ENCODE results near the gene INPP4B. TPM values are rescaled to one million over a fixed set of nuclear protein-coding genes. Genes with fewer than 3 reads are reported as not detected.

INPP4B gene
- total RNA-seq, 2 experiments from 2014 or later = 55.7 to 60.5 TPM

DNA sequence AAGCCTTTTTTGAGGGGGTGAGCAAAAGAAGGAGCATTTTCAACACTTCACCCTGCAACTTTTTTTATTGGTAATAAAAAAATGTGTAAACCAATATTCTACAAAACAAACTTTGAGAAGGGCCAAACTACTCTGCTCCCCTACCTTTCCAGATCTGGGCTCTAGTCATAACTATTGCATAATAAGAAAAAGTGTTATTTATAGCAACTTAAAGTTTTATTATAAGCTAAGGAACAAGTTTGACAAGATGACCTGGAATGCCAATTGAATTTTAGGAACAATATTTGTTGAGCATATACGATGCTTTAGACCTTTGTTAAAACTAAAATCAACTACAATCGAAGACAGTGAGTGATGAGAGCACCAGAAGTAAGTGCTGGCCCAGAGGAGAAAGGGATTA is 800.1 kb downstream of the INPP4B start:
- no peak overlapping the region for H3K4me3 Mint-ChIP-seq
- peaks cover 21% of the 10 kb centered on the region for H3K36me3 Mint-ChIP-seq (ENCODE audit: low read depth)
- no peaks in the 10 kb centered on the region for H3K27me3 Mint-ChIP-seq (ENCODE audit: low read depth)
- no peak overlapping the region for H3K27ac Mint-ChIP-seq
- no peak for DNase-seq
- intact Hi-C loops (cut with micrococcal nuclease) = no loop called here
- H3K9me3 Mint-ChIP-seq = no peaks in the 10 kb centered on the region
- H3K4me1 Mint-ChIP-seq (ENCODE audit: low read depth) = peaks cover 15% of the 10 kb centered on the region
- CTCF ChIA-PET = no interaction called here

DNA sequence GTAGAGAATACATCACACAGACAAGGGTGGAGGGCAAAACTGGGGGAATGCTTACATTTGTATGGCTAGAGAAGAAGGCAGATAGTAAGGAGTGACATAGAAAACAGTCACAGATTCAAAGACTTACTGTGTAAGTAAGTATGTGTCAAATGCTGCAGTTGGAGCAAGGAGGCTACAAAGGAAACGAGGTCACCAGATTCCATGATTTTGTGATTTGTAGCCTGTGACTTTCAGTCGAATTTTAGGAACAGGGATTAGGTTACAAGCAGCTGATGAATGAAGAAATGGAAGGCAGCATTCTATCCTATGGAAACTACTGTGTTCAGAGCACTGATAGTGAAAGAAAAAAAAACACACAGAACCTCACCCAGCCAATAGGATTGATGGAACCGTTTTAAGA is 801.8 kb downstream of the INPP4B start:
- H3K4me3 Mint-ChIP-seq = no peak overlapping the region
- CTCF ChIA-PET = no interaction called here
- no peak overlapping the region for H3K27ac Mint-ChIP-seq
- peaks cover 18% of the 10 kb centered on the region for H3K4me1 Mint-ChIP-seq (ENCODE audit: low read depth)
- no peaks in the 10 kb centered on the region for H3K27me3 Mint-ChIP-seq (ENCODE audit: low read depth)
- H3K9me3 Mint-ChIP-seq = no peaks in the 10 kb centered on the region
- peaks cover 21% of the 10 kb centered on the region for H3K36me3 Mint-ChIP-seq (ENCODE audit: low read depth)
- intact Hi-C loops (cut with micrococcal nuclease) = no loop called here
- DNase-seq = no peak

DNA sequence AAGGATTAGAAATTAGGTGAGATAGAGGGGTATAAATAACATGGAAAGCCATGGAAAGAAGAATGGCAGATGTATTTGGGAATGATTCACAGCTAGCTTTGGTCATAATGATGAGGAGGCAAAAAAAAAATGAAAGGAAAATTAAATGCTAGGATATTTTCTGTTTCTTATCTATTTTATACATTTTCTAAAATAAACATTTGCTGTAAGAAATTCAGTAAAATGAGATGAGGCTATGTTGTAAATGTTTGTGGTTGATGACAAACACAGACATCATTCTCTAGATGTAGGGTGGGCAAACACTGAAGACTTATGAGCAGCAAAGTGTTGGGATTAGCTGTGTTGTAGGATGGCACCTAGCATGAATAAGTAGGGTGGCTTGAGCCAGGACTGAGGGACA is 802.6 kb downstream of the INPP4B start:
- intact Hi-C loops (cut with micrococcal nuclease) = no loop called here
- Mint-ChIP-seq H3K27ac (no peak overlapping the region), H3K4me3 (no peak overlapping the region), H3K36me3 (ENCODE audit: low read depth) (peaks cover 22% of the 10 kb centered on the region), H3K4me1 (ENCODE audit: low read depth) (peaks cover 19% of the 10 kb centered on the region), H3K9me3 (no peaks in the 10 kb centered on the region), H3K27me3 (ENCODE audit: low read depth) (no peaks in the 10 kb centered on the region)
- CTCF ChIA-PET = no interaction called here
- DNase-seq = no peak

DNA sequence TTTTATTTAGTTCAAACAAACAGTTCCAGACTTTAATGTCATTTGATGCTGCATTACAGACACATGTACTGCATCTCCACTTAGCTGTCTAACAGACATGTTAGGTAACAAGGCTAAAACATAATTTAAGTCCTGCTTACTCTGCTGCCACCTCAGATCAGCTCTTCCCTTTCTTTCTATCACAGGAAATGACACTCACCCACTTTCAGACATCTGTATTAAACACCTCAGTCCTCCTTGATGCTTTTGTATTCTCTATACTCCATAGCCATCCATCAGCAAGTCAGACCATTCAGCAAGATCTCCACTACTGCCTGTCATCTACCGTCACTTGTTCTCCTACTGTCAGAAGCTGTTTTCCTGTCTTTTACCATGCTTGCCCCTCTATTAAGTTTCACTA is 804.3 kb downstream of the INPP4B start:
- H3K36me3 Mint-ChIP-seq (ENCODE audit: low read depth) = peaks cover 19% of the 10 kb centered on the region
- no peaks in the 10 kb centered on the region for H3K27me3 Mint-ChIP-seq (ENCODE audit: low read depth)
- no peak for DNase-seq
- intact Hi-C loops (cut with micrococcal nuclease) = no loop called here
- no peaks in the 10 kb centered on the region for H3K9me3 Mint-ChIP-seq
- H3K4me1 Mint-ChIP-seq (ENCODE audit: low read depth) = peaks cover 22% of the 10 kb centered on the region
- H3K4me3 Mint-ChIP-seq = no peak overlapping the region
- peak overlapping the region; percentile 50 for H3K27ac Mint-ChIP-seq
- CTCF ChIA-PET = interaction anchor here (0.6 kb wide), 2 partner anchors 17 to 714 kb away, joined by 3 to 8 read pairs; no protein-coding TSS in a partner anchor

DNA sequence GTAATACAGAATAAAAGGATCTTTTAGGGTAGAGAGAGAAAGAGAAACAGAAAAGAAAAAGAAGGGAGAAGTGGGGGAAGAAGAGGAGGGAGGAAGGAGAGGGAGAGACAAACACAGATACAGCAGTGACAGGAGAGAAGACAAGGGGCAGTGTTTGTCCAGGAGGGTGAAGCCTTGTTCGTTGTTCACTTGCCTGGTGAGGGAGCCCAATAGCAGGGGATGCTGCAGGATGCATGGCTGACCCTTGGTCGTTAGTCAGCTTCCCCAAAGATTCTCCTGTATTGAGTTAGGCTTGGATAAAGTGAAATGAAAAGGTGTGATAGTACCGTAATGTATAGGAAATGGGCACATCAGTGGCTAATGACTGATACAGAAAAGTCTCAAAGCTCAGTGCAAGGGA is 806.1 kb downstream of the INPP4B start:
- no peak overlapping the region for H3K27ac Mint-ChIP-seq
- no peaks in the 10 kb centered on the region for H3K27me3 Mint-ChIP-seq (ENCODE audit: low read depth)
- no peaks in the 10 kb centered on the region for H3K9me3 Mint-ChIP-seq
- intact Hi-C loops (cut with micrococcal nuclease) = no loop called here
- DNase-seq = no peak
- H3K36me3 Mint-ChIP-seq (ENCODE audit: low read depth) = peaks cover 19% of the 10 kb centered on the region
- H3K4me1 Mint-ChIP-seq (ENCODE audit: low read depth) = peaks cover 22% of the 10 kb centered on the region
- CTCF ChIA-PET = no interaction called here
- H3K4me3 Mint-ChIP-seq = no peak overlapping the region

DNA sequence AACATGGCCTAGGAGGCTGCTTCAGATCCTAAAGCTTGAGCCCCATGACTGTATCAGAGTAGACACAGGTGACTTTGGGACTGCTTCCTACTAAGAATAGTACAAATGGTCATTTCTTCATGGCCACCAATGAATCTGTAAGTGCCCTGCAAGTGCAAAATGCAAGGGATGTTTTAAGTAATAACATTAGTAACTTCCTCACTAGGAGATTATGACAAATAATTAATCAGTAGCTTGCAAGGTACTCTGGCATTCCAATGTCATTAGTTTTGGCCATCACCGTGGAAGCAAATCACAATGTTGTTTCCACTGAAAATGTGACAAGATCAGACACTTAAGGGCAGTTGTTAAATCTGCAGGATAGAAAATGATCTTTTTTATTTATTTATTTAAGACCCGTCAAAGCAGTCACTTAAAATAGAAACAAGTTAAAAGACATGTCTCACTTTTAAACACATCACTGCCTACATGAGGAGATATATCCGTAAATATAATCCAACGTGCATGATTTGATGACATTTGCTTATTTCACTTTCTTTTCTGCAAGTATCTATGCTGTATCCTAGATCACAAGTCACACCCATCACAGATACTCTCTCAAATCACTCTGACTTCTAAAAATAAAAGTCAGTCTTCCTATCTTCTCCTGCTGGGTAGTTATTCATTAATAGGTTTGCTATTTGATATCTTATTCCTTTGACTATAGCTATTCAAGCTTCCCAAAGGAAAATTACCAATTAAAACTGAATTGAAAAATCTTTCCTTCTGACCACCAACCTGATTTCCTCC is 809.1 kb downstream of the INPP4B start:
- CTCF ChIA-PET = no interaction called here
- Mint-ChIP-seq H3K4me1 (ENCODE audit: low read depth) (peaks cover 18% of the 10 kb centered on the region), H3K27ac (no peak overlapping the region), H3K4me3 (no peak overlapping the region), H3K36me3 (ENCODE audit: low read depth) (peaks cover 24% of the 10 kb centered on the region), H3K9me3 (no peaks in the 10 kb centered on the region), H3K27me3 (ENCODE audit: low read depth) (no peaks in the 10 kb centered on the region)
- no peak for DNase-seq
- intact Hi-C loops (cut with micrococcal nuclease) = no loop called here

DNA sequence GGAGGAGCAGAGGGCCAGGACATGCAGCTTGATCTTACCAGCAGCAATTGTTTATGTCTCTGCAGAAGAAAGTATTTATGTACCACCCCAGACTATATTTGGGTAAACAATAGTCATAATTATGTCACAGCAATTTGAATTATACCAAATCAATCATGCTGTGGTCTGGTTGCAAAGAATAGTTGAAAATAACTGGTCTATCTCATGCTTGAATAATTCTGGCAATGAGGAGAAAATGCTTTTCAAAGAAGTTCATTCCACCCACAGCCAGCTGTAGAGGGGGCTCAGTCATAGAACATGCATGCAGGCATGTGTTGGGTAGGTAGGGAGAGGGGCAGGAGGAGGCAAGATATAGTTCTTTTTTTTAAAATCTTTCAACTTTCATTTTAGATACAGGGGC is 810.5 kb downstream of the INPP4B start:
- H3K27ac Mint-ChIP-seq = no peak overlapping the region
- no peaks in the 10 kb centered on the region for H3K9me3 Mint-ChIP-seq
- H3K36me3 Mint-ChIP-seq (ENCODE audit: low read depth) = peaks cover 26% of the 10 kb centered on the region
- no peak overlapping the region for H3K4me3 Mint-ChIP-seq
- H3K27me3 Mint-ChIP-seq (ENCODE audit: low read depth) = no peaks in the 10 kb centered on the region
- H3K4me1 Mint-ChIP-seq (ENCODE audit: low read depth) = peaks cover 14% of the 10 kb centered on the region
- CTCF ChIA-PET = no interaction called here
- intact Hi-C loops (cut with micrococcal nuclease) = no loop called here
- no peak for DNase-seq

DNA sequence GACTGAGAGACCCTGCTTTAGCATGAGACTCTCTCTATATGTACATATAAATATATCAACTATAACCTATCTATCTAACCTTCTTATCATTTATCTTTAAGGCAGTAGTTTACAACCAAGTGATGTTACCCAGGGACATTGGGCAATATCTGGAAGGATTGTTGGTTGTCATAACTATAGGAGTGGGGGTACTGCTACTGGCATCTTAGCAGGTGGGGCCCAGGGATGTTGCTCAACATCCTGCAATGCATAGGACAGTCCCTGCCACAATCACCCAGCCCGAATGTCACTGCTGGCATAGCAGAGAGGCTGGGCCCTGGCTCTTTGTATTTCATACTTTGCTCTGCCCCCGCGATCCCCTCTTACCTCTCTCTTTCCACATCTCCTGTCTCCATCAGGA is 812.0 kb downstream of the INPP4B start:
- peaks cover 10% of the 10 kb centered on the region for H3K4me1 Mint-ChIP-seq (ENCODE audit: low read depth)
- no peak overlapping the region for H3K4me3 Mint-ChIP-seq
- no peaks in the 10 kb centered on the region for H3K9me3 Mint-ChIP-seq
- no peak for DNase-seq
- H3K27ac Mint-ChIP-seq = no peak overlapping the region
- no peaks in the 10 kb centered on the region for H3K27me3 Mint-ChIP-seq (ENCODE audit: low read depth)
- intact Hi-C loops (cut with micrococcal nuclease) = no loop called here
- H3K36me3 Mint-ChIP-seq (ENCODE audit: low read depth) = peaks cover 29% of the 10 kb centered on the region
- CTCF ChIA-PET = no interaction called here

DNA sequence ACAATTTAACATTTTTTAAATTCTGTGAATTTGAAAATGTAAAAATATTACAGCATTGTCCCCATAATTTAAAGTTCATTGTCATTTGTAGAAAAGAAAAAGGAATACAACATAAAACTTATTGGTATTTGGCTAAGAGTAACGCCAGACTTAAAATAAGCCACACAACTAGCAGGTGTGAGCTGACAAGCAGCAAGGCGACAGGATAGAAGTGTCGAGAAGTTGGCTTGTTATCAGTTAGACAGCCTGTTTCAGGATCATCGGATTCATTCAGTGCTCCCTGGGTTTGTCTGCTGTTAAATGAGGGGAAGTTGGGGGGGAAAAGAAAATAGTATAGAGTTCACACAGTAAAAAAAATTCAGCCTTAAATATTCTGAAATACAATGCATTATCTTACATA is 816.1 kb downstream of the INPP4B start:
- intact Hi-C loops (cut with micrococcal nuclease) = no loop called here
- Mint-ChIP-seq H3K27ac (no peak overlapping the region), H3K4me3 (no peak overlapping the region), H3K9me3 (no peaks in the 10 kb centered on the region), H3K27me3 (ENCODE audit: low read depth) (no peaks in the 10 kb centered on the region), H3K36me3 (ENCODE audit: low read depth) (peaks cover 30% of the 10 kb centered on the region), H3K4me1 (ENCODE audit: low read depth) (peaks cover 5% of the 10 kb centered on the region)
- DNase-seq = no peak
- CTCF ChIA-PET = no interaction called here

DNA sequence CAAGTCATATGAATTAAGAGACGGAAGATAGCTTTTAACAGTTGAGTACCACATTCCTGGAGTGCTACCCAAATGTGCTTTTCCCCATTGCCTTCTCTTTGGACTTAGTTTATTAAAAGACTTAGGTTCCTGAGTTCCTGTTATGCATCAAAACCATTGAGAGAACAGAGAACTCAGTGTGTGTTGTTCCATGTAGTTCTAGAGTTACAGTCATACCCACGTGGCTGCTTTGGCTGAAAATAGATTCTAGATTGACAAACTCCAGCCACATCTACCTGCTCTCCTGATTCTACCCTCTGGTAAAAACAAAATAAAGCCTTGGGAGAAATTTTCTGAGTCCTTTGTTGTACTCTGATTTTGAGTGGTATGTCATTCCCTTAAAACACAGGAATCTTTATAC is 824.3 kb downstream of the INPP4B start:
- intact Hi-C loops (cut with micrococcal nuclease) = no loop called here
- no peak overlapping the region for H3K4me3 Mint-ChIP-seq
- no peaks in the 10 kb centered on the region for H3K36me3 Mint-ChIP-seq (ENCODE audit: low read depth)
- H3K27me3 Mint-ChIP-seq (ENCODE audit: low read depth) = no peaks in the 10 kb centered on the region
- CTCF ChIA-PET = no interaction called here
- H3K9me3 Mint-ChIP-seq = no peaks in the 10 kb centered on the region
- no peak overlapping the region for H3K27ac Mint-ChIP-seq
- H3K4me1 Mint-ChIP-seq (ENCODE audit: low read depth) = no peaks in the 10 kb centered on the region
- DNase-seq = no peak

DNA sequence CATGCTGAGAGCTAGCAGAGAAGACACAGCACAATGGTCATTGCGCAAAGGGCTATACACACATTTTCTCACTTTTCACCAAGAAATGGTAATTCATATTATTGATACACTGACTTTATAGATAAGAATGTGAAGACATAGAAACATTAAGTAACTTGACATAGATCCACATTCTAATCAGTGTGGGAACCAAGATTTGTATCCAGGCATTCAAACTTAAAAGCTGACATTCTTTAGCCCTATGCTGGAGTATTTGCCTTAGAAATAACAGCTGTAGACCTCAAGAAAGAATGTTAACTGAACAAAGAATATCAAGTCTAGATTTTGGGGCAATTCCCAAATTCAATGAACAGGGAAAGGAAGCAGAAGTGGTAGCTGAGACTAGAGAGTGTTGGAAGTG is 824.9 kb downstream of the INPP4B start:
- Mint-ChIP-seq H3K27me3 (ENCODE audit: low read depth) (no peaks in the 10 kb centered on the region), H3K27ac (no peak overlapping the region), H3K4me3 (no peak overlapping the region), H3K36me3 (ENCODE audit: low read depth) (no peaks in the 10 kb centered on the region), H3K9me3 (no peaks in the 10 kb centered on the region), H3K4me1 (ENCODE audit: low read depth) (no peaks in the 10 kb centered on the region)
- CTCF ChIA-PET = no interaction called here
- no peak for DNase-seq
- intact Hi-C loops (cut with micrococcal nuclease) = no loop called here

DNA sequence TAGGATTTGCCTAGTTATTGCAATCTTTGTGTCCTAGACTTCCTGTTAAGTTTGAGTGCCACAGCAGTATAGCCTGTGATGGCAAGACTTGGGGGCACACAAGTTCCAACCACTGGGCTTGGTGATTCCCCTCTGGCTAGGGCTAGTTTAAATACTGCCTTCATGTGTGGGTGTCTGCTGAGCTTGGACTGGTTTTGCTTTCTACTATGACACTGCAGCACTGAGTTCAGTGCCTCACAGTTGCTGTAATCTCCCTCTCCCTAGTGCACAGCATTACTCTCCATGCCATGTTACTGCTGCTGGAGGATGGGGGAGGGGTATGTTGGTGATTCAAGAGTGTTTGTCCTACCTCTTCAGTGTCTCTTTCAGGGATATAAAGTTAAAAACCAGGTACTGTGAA is 830.1 kb downstream of the INPP4B start:
- Mint-ChIP-seq H3K9me3 (peaks cover 3% of the 10 kb centered on the region), H3K4me1 (ENCODE audit: low read depth) (no peaks in the 10 kb centered on the region), H3K36me3 (ENCODE audit: low read depth) (no peaks in the 10 kb centered on the region), H3K27me3 (ENCODE audit: low read depth) (no peaks in the 10 kb centered on the region), H3K4me3 (no peak overlapping the region), H3K27ac (no peak overlapping the region)
- CTCF ChIA-PET = no interaction called here
- DNase-seq = no peak
- intact Hi-C loops (cut with micrococcal nuclease) = no loop called here

DNA sequence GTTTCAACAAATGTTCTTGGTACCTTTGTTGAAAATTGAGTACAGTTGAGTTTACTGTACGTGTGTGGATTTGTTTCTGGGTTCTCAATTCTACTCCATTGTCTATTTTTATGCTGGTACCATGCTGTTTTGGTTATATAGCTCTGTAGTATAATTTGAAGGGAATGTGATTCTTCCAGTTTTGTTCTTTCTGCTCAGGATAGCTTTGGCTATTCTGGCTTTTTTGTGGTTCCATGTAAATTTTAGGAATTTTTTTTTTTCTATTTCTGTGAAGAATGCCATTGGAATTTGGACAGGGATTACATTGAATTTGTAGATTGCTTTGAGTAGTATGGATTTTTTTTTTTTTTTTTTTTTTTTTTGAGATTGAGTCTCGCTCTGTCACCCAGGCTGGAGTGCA is 836.4 kb downstream of the INPP4B start:
- Mint-ChIP-seq H3K9me3 (peaks cover 9% of the 10 kb centered on the region), H3K4me3 (no peak overlapping the region), H3K27me3 (ENCODE audit: low read depth) (peaks cover 2% of the 10 kb centered on the region), H3K27ac (no peak overlapping the region), H3K36me3 (ENCODE audit: low read depth) (no peaks in the 10 kb centered on the region), H3K4me1 (ENCODE audit: low read depth) (no peaks in the 10 kb centered on the region)
- DNase-seq = no peak
- intact Hi-C loops (cut with micrococcal nuclease) = no loop called here
- CTCF ChIA-PET = no interaction called here

Data from activated naive CD4-positive, alpha-beta T cell treated with anti-CD3 and anti-CD28 coated beads for 36 hours (primary cell).